HG03565 (cell line): ENCODE data around the gene PSMD5.
"Not testable (repeated sequence)": the region's sequence is repeated elsewhere in the genome, so short reads cannot be mapped to it uniquely, and the experiment has no call there.

Source experiments
- ATAC-seq: cut with Tn5 transposase; IDR thresholded peaks from one replicate; pipeline ENCODE4 v1.9.1; 2021; ENCODE audit warnings: mild to moderate bottlenecking, moderate library complexity; ENCODE audit not compliant: unreplicated experiment

The PSMD5 gene

GRCh38 chr9:120808931-120809330, 33.8 kb downstream of the PSMD5 start:
- no peak for ATAC-seq

- no peak for ATAC-seq
Observed at GRCh38 chr9:120807607-120808379, 34.9 kb downstream of the PSMD5 start.

GRCh38 chr9:120804784-120805363, 37.8 kb downstream of the PSMD5 start:
- ATAC-seq: not testable (repeated sequence)

DNA sequence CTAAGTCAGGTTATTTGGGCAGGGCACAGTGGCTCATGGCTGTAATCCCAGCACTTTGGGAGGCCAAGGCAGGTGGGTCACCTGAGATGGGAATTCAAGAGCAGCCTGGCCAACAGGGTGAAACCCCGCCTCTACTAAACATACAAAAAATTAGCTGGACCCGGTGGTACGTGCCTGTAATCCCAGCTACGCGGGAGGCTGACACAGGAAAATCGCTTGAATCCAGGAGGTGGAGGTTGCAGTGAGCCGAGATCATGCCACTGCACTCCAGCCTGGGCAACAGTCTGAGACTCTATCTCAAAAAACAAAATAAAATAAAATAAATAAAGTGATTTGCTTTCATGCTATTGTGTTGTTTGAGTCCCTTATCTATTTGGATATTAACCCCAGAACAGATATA, 41.3 kb downstream of the PSMD5 start:
- no peak for ATAC-seq

- peak; percentile 91 for ATAC-seq
Observed at GRCh38 chr9:120792898-120793765, 49.6 kb downstream of the PSMD5 start, which contains the start of gene FBXW2. FBXW2 (minus strand) TSS chr9:120793416; CDS start chr9:120788258, 5,158 bp downstream.

DNA sequence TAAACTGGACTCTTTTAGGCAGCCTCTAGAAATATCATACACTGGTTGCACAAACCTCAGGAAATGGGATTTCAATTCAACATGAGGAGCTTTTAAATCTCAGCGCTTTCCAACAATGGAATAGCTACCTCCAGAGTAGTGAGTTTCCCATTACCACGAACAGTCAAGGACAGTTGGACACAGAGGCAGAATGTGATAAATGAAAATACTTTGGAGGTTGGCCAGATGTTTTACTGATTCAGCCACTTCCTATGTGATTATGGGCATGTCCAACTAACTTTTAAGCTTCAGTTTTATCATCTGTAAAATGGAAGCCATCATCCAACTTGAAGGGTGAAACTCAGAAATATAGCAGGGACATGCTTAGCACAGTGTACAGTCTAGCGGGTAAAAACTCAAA, 51.6 kb downstream of the PSMD5 start:
- no peak for ATAC-seq

GRCh38 chr9:120787933-120788332, 54.8 kb downstream of the PSMD5 start:
- ATAC-seq: no peak

- no peak for ATAC-seq
Observed at GRCh38 chr9:120783602-120784047, 59.1 kb downstream of the PSMD5 start.

GRCh38 chr9:120781236-120781635, 61.5 kb downstream of the PSMD5 start:
- ATAC-seq: no peak

DNA sequence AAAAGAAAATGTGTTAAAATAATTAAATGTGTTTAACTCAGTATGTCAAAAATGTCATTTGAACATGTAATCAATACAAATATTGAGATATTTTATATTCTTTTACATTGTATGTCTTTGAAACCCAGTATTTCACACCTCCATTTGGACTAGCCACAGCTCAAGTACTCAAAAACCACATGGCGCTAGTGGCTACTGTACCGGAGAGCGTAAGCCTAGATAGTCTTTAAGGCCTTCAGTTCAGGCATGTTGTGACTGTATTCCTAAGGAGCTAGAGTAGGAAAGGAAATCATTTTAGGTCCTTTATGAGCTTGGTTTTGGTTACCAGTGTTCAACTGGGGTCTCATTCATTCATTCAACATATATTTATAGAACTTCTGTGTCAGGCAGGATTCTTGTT, 62.4 kb downstream of the PSMD5 start:
- ATAC-seq: no peak

GRCh38 chr9:120779227-120779626, 63.5 kb downstream of the PSMD5 start:
- ATAC-seq: no peak

DNA sequence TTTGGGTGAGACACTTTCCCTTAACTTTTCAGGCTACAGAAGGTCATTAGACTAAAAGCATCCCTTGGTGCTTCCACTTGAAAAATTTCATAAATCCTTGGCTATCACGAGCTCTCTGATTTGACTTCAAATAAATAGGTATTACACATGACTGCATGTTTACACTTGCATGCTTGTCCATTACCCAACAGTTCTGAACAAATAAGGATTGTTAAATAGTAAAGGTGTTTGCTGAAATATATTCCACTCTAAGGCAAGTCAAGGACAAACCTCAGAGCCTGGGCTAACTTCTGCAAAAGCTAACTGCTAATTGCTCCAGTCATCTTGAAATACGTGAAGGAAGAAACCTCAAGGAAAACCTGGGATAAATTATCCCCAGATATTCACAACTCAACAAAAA, 64.0 kb downstream of the PSMD5 start:
- no peak for ATAC-seq

DNA sequence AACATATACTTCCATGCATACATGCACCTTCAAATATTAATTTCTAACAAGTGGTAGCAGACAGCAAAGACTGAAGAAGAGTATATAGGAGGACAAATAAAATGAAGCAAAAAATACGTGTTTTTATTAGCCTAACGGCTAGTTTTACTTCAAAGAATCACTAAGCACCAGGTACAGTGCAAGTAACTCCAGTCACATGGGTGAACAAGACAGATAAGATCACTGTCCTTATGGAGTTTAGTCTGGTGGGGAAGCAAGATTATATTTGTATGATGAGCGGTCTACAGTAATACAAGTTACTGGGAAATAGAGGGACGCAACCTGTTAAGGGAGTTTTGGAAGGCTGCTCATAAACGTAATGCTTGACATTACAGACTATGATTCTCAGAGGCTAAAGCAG, 65.5 kb downstream of the PSMD5 start:
- ATAC-seq: no peak

DNA sequence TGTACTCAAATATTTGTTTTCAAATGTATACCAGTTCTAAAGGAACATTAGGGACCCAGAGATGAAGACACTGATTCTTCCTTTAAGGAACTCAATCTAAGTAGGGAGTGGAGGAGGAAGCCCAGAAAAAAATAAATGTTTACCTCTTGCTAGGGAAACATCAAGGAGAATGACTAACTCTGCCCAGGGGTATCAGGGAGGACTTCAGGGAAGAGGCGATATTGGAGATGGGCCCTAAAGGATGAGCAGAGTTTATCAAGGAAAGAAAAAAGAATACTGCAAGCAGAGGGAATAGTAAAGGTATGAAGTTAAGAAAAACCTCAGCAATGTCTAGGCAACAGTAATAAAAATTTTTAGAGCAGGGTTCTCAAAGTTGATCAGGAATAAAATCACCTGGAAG, 65.9 kb downstream of the PSMD5 start:
- ATAC-seq: no peak

GRCh38 chr9:120775859-120776258, 66.9 kb downstream of the PSMD5 start:
- no peak for ATAC-seq

- ATAC-seq: no peak
Observed at GRCh38 chr9:120774719-120775118, 68.0 kb downstream of the PSMD5 start.

GRCh38 chr9:120773256-120773655, 69.5 kb downstream of the PSMD5 start:
- ATAC-seq: no peak

DNA sequence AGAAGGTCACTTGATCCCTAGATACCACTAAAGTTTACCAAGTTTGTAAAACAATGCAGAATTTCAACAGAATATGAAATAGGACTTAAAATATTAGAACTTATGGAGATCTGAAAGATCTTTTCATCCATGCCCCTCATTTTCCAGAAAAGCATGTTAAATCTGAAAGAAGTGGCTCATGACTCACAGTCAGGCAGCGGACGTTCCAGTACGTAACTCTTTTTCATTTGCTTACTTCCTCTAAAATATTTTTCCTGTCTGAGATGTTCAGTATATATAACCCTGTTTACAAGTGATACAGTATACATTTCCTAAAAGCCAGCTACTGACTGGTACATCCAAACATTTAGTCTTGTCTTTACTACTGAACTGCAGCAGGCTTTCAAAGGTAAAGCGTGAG, 71.8 kb downstream of the PSMD5 start:
- no peak for ATAC-seq

GRCh38 chr9:120768886-120769285, 73.8 kb downstream of the PSMD5 start:
- no peak for ATAC-seq

- no peak for ATAC-seq
Observed at GRCh38 chr9:120768247-120768646, 74.5 kb downstream of the PSMD5 start.

- ATAC-seq: no peak
Observed at GRCh38 chr9:120767451-120767850, 75.3 kb downstream of the PSMD5 start.
